Stimulated activated CD4-positive, alpha-beta T cell treated with anti-CD3 and anti-CD28 coated beads, Interleukin-12 subunit alpha, Interleukin-12 subunit beta, amount 100 ng/mL, for 4 hours (primary cell): ENCODE results near the gene PSIP1.
"Not testable (repeated sequence)": the region's sequence is repeated elsewhere in the genome, so short reads cannot be mapped to it uniquely, and the experiment has no call there.

Source experiments
- DNase-seq: peaks from one replicate; pipeline ENCODE4 v3.0.0-alpha.2; 2020

PSIP1 gene

DNA sequence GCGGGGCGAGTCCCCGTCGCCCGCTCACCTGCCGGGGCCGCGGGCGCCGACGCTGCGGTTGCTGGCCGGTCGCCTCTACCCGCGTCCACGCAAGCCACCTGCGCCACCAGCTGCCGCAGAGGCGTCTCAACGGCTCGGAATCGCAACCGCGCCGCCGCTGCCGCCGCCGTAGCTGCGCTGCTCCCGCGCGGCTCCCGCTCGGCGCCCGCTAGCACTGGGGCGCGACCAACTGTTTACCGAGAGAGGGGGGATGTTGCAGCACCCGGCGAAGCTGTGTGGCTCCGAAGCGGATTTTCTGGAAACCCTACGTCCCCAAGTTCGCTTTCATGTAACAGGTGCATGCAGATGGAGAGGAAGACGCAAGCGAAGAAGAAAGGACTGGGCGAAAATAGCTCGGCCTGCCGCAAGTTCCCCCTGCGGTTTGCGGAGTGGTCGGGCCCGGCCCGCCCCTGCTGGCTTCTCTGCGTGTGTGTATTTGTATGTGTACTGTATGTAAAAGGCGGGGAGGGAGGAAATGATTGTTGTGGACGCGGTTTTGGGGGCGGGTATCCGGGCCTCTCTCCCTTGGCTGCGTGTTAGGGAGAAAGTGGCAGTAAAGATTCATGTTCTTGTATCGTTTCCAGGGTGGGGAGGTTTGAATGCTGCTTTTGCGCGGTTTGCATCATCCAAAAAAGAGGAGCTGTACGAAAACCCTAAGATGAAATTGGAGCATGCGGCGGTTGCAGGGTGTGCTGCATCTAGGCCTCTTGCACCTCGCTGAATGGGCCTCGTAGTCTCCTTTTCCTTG lies at the start of gene PSIP1:
Gene PSIP1 (minus strand): TSS at position 182 of the 787 bp plus-strand sequence. CDS start 782 bp downstream, outside the sequence.
- DNase-seq, result peak; percentile 77

DNA sequence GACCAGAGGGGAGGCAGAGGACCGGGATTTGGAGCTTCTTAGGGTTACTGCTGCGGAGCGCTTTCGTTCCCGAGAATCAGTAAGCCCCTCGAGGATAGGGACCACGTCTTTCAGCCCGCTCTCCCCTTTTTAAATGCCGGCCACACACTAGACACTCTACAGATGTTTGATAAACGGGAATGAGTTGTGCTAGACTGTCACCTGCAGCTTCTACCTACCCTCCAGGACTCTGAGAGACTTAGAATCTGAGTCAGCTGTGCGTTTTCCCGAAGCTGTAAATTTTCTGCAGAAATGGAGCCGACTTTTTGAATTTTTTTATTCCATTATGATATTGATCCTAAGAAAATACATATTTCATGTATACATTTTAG lies 42.7 kb upstream of the PSIP1 start:
- no peak for DNase-seq

DNA sequence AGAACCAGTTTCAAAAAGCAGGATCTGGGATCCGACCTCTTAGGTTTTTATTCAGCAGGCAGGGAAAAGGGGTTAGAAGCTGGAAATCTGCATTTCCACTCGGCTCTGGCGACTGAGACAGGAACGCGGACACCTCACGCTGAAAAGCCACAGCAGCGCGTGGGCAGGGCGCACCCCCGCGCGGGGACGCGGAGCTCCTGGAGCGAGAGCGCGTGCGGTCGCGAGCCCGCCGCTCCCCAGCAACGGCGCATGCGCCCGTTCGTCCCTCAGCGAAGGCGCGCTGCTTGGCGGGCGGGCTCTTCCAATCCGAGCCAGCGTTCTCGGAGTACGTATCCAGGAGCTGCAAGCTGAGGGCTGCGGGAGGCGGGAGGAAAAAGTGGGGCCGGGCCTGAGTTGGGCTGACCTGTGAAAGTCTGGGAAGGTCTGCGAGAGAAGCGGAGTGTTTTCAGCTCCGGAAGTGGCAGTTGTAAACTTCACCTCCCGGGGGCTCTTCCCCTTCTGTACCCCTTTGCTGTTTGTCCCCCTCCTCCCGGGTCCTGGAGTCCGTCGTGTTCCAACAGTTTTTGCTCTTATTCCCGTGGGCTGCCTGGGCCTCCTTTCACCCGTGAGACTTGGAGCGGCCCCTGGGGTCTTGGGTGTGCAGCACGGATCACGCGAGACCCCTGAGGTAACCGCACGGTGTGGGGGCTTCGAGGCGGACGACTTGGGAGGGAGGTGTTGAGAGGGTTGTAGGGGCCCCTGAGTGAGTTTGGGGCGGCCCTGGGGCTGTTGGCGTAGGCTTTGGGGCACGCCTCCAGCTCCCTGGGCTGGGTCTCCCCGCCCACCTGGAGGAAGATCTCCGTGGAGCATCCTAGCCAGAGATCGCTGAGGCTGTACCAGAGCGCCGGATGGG lies 42.1 kb upstream of the PSIP1 start, which contains the start of gene CCDC171:
Gene CCDC171 (plus strand): TSS at position 408 of the 892 bp plus-strand sequence. CDS start 11,046 bp downstream, outside the sequence.
- peak; percentile 84 for DNase-seq

- DNase-seq, result no peak
These were observed 38.8 kb upstream of the PSIP1 start for GRCh38 chr9:15549611-15550010.

GRCh38 chr9:15543047-15543813 lies 32.5 kb upstream of the PSIP1 start:
- DNase-seq, result no peak

- DNase-seq, result no peak
These were observed 31.9 kb upstream of the PSIP1 start for GRCh38 chr9:15542624-15543023.

- no peak for DNase-seq
These were observed 31.1 kb upstream of the PSIP1 start for GRCh38 chr9:15541872-15542271.

DNA sequence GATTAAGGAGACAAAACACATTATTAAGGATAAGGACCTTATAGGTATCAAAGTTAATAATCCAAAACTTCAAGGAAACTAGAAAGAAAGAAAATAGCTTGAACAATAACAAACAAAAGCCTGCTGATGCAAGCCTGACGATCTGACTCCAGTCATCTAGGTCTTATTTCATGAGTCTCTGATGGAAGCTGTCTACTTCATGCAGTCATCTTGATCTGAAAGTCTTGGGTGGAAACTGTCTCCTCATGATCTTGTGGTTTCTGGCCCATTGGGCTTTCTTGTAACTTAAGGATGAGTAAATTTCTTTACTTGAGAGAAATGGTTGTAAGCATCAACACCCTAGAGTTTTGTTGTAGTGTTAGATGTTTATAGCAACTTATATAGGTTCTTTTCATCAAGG lies 20.6 kb upstream of the PSIP1 start:
- DNase-seq, result no peak

DNA sequence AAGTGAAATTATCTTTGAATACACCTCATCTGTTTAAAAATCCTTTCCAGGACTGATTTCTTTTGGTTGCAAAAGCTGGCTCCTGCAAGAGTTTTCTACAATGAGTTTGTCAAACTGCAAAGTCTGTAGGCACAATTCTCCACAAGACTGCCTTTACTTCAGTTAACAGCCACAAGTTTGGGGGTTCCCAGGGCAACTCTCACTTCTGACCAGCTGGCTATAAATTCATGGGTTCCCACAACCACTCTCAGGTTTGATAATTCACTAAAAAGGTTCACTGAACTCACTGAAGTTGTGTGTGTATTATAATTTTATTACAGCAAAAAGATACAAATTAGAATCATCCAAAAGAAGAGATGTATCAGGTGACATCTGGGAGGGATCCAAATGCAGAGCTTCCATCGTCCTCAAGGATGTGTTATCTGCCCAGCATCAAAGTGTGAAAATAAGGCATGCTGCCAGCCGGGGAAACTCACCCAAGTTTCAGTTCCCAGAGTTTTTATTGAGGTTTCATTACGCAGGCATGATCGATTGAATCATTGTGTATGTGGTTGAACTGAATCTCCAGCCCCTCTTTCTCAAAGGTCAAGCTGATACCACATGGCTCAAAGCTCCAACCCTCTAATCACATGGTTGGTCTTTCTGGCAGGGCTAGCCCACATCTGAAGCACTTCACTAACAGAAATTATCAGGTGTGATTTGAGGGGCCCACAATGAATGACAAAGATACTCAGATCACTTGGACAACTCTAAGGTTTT lies 19.0 kb upstream of the PSIP1 start:
- DNase-seq, result no peak

DNA sequence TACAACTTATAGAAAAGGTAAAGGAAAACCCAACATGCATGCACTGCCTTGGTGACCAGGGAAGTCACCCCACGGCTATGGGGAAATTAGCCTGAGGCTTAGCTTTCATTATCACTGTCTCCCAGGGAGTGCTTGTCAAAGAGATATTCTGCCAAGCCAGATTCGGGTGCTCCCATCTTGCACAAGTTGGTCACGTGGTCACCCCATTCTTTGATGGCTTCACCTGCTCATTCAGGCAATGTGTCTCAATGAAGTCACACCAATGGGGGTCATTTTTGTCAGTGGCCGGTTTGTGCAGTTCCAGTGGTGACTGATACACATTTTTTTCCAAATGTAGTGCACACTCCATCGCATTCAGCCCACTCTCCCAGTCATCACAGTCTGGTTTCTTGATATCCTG lies 16.3 kb upstream of the PSIP1 start:
- DNase-seq, result not testable (repeated sequence)

DNA sequence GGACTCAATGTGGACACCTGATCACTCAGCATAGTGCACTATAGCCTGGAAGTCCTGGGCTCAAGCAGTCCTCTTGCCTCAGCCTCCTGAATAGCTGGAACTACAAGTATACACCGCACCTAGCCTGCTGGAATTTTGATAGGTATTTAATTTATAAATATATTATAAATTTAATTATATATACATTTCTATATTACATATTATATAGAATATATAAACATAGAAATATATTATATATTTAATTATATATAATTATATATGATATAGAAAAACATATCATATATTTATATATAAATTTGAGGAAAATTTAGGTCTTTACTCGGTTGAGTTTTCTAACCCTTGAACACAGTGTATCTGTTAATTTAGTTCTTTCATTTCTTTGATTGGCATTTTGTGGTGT lies 15.2 kb upstream of the PSIP1 start:
- no peak for DNase-seq

GRCh38 chr9:15524845-15525455 lies 14.2 kb upstream of the PSIP1 start:
- DNase-seq, result no peak

- DNase-seq, result no peak
These were observed 11.5 kb upstream of the PSIP1 start for GRCh38 chr9:15522130-15522755.

DNA sequence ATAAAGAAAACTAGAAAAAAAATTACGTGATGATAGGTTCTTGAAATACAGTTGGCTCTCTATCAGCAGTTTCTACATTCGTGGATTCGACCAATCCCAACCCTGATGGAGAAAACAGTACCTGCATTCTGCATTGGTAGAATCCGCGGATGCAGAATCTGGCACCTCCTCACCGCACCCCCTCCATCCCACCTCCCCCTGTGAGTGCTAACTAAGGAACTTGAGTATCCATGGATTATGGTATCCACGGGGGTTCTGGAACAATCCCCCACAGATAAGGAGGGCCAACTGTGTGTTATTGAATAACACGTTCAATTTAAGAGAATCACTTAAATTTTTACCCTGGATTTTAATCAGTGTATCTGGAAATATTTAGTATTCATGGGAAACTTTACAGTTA lies 10.5 kb upstream of the PSIP1 start:
- no peak for DNase-seq

- DNase-seq, result no peak
These were observed 9.1 kb upstream of the PSIP1 start for GRCh38 chr9:15519831-15520230.

GRCh38 chr9:15513335-15513734 lies 2.6 kb upstream of the PSIP1 start:
- DNase-seq, result no peak

DNA sequence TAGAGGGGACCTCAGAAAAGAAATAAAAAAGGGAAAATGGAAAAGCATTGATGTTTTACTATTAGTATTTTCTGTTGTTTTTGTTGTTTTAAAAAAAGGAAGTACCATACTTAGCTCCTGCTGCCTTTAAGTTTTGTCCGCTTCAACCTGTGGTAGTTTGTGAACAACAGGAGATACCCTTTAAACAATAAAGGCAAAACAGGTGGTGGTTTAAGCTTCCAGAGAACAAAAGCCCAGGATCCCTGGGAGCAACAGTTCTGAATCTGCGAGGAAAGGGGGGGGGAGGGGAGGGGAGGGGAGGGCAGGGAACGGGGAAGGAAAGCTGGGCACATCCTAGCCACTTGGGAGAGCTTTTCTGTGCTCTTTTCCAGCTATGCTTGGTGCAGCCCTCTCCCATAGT lies 2.1 kb upstream of the PSIP1 start:
- no peak for DNase-seq

DNA sequence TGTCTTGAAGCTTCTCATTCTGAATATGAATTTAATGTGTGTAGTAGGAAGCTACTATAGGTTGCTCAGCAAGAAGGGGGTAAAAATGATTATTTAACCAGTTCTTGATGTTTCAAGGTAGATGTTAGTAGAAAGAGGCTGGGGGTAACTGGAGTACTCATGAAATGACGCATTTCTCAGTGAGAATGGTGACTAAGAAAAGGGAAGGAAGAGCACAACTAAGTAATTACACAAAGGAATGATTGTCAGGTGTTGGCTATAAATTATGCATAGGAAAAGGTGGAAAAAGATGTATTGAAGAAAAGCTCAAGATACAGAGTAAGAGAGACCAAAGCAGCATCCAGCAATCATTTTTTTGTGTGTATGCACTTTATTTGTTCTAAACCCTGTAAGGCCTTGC lies 1.4 kb upstream of the PSIP1 start:
- no peak for DNase-seq

DNA sequence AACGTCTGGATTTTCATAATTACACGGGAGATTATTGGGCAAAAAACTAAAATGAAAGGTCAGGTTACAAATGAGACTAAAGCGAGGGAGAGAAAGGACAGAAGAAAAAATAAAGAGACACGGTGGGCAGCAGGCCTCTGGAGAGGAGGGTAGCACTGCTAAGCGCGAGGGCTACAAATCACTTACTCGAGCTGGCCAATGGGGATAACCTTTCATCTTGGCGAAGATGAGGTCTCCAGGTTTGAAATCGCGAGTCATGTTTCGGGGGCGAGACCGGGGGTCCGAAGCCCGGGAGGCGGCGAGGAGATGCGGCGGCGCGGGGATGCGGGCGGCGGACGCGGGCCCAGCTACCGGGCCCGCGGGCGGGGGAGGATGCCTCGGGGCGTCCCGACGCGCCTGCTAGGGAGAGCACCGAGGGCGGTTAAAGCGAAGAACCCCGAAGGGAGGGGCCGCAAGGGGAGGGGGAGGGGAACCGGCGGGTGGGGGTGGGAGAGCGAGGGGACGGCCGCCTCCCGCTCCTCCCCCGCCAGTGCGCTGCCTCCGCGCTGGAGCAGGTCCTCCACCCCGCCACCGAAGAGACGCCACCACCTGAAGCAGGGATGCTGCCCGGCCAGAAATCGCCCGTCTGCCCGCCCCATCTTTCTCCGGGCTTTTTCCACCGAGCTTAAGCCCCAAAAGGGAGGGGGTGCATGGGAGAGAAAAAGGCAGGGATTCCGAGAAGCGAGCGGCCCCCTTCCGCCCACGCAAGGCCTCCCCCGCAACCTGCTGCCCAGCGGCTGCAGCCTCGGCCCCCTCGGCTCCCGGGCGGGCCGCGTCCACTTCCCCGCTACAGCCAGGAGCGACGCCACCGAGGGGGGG lies 610 bp downstream of the PSIP1 start:
- peak; percentile 66 for DNase-seq

GRCh38 chr9:15505921-15506320 lies 4.8 kb downstream of the PSIP1 start:
- no peak for DNase-seq
